ENCODE measurements around the gene VCAN. TPM values are rescaled to one million over a fixed set of nuclear protein-coding genes. Genes with fewer than 3 reads are reported as not detected.

The VCAN gene
- total RNA-seq, 1 donor, result 543 TPM

DNA sequence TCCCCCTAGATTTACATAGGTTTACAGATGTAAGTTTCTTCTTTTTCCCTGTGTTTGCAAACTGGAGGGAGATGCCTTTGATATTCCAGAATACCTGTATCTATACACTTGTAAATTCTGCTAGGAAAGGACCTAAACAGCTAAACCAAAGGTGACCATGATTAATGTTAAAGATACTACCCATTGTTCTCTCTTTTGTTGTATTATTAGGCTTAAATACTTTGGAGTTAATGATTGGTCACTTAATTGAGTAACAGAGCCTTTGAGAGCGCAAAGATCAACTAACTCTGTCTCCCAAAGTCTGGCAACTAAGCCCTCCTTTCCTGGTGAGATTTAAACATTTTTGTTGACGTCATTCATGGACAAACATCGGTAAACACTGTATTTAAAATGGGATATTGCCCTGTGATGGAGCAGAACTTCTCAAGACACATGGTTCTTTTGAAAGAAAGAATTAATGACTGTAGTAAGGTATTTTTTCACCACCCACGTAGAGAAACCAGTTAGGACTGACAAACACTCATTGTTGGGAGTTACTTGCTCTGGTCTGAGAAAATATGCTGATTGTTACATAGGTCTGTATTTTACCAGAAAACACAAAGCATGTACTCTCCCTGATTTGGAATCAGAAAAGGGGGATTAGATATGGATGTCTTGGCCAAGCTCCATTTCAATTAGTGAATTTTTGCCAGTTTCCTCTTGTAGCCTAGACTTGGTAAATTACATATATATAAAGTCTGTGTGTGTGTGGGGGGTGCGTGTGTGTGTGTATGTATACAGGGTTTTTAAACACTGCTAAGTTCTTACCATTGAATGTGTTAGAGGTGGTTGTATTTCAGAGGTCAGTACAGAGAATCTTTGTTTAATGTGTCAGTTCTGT is 4.6 kb downstream of the VCAN start:
- Histone ChIP-seq H3K9me3 (ENCODE audit: low read depth, low read length) (no peaks in the 10 kb centered on the region), H3K4me1 (ENCODE audit: insufficient read depth, low read length) (peaks cover 26% of the 10 kb centered on the region), H3K27ac (ENCODE audit: low read depth, low read length) (peak overlapping the region; percentile 98), H3K27me3 (ENCODE audit: insufficient read depth, low read length) (no peaks in the 10 kb centered on the region), H3K4me3 (ENCODE audit: insufficient read depth, low read length) (peak overlapping the region; percentile 16), H3K4me2 (ENCODE audit: insufficient read depth, low read length) (peak overlapping the region; percentile 92), H2AFZ (ENCODE audit: low read length) (no peak overlapping the region), H4K20me1 (ENCODE audit: insufficient read depth, low read length) (peaks cover 3% of the 10 kb centered on the region), H3K79me2 (ENCODE audit: insufficient read depth, low read length) (peaks cover 57% of the 10 kb centered on the region), H3K36me3 (ENCODE audit: insufficient read depth, low read length) (peaks cover 26% of the 10 kb centered on the region)
- TF ChIP-seq, protein P1, sequence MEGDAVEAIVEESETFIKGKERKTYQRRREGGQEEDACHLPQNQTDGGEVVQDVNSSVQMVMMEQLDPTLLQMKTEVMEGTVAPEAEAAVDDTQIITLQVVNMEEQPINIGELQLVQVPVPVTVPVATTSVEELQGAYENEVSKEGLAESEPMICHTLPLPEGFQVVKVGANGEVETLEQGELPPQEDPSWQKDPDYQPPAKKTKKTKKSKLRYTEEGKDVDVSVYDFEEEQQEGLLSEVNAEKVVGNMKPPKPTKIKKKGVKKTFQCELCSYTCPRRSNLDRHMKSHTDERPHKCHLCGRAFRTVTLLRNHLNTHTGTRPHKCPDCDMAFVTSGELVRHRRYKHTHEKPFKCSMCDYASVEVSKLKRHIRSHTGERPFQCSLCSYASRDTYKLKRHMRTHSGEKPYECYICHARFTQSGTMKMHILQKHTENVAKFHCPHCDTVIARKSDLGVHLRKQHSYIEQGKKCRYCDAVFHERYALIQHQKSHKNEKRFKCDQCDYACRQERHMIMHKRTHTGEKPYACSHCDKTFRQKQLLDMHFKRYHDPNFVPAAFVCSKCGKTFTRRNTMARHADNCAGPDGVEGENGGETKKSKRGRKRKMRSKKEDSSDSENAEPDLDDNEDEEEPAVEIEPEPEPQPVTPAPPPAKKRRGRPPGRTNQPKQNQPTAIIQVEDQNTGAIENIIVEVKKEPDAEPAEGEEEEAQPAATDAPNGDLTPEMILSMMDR (IDR thresholded peaks at IDR 0.05; ENCODE audit: extremely low read depth, low read depth, low read length), result no peak
- DNase-seq (ENCODE audit: insufficient read length, low spot score, missing footprints), result no peak

DNA sequence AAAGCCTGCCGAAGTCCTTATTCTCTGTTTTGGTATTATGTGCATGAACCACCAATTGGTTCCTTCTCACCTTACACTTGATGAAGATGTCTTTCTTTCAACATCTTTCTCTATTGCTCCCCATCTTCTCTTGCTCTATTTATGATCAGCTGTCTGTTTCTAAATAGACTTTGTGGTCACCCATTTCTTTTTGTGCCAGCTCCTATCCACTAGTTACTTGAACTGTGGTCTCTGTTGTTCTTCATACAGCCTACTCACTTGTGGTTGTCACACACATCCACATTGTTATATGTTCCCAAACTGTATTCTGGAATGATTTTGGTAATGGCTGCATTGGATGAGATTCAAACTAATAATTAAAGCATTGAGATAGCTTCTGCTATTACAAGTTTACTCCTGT is 11.4 kb downstream of the VCAN start:
- no peak overlapping the region for H3K27ac ChIP-seq (ENCODE audit: low read depth, low read length)
- H3K9me3 ChIP-seq (ENCODE audit: low read depth, low read length), result no peaks in the 10 kb centered on the region
- no peak for DNase-seq (ENCODE audit: insufficient read length, low spot score, missing footprints)
- peaks cover 3% of the 10 kb centered on the region for H4K20me1 ChIP-seq (ENCODE audit: insufficient read depth, low read length)
- no peak overlapping the region for H3K4me2 ChIP-seq (ENCODE audit: insufficient read depth, low read length)
- H3K27me3 ChIP-seq (ENCODE audit: insufficient read depth, low read length), result no peaks in the 10 kb centered on the region
- peaks cover 65% of the 10 kb centered on the region for H3K79me2 ChIP-seq (ENCODE audit: insufficient read depth, low read length)
- H3K4me1 ChIP-seq (ENCODE audit: insufficient read depth, low read length), result peaks cover 2% of the 10 kb centered on the region
- H2AFZ ChIP-seq (ENCODE audit: low read length), result no peak overlapping the region
- peaks cover 67% of the 10 kb centered on the region for H3K36me3 ChIP-seq (ENCODE audit: insufficient read depth, low read length)
- H3K4me3 ChIP-seq (ENCODE audit: insufficient read depth, low read length), result no peak overlapping the region
- TF ChIP-seq, protein P1 (IDR thresholded peaks at IDR 0.05; ENCODE audit: extremely low read depth, low read depth, low read length), result no peak

DNA sequence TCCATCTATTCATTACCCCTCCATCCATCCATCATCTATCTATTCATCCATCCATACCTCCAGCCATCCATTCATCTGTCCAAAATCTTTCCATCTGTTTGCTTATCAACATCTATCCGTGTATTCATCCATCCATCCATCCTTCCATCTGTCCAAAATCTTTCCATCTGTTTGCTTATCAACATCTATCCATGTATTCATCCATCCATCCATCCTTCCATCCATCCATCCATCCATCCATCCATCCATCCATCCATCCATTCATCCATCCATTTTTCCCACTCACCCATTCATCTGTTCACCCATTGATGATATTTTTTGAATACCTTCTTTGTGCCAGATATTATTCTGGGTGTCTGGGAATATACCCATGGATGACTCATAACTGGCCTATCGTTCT is 12.8 kb downstream of the VCAN start:
- Histone ChIP-seq H3K4me3 (ENCODE audit: insufficient read depth, low read length) (no peak overlapping the region), H3K27me3 (ENCODE audit: insufficient read depth, low read length) (no peaks in the 10 kb centered on the region), H3K27ac (ENCODE audit: low read depth, low read length) (no peak overlapping the region), H3K36me3 (ENCODE audit: insufficient read depth, low read length) (peaks cover 63% of the 10 kb centered on the region), H3K9me3 (ENCODE audit: low read depth, low read length) (no peaks in the 10 kb centered on the region), H3K79me2 (ENCODE audit: insufficient read depth, low read length) (peaks cover 54% of the 10 kb centered on the region), H3K4me1 (ENCODE audit: insufficient read depth, low read length) (peaks cover 3% of the 10 kb centered on the region), H2AFZ (ENCODE audit: low read length) (no peak overlapping the region), H3K4me2 (ENCODE audit: insufficient read depth, low read length) (no peak overlapping the region), H4K20me1 (ENCODE audit: insufficient read depth, low read length) (peaks cover under 1% of the 10 kb centered on the region)
- TF ChIP-seq, protein P1 (IDR thresholded peaks at IDR 0.05; ENCODE audit: extremely low read depth, low read depth, low read length), result no peak
- no peak for DNase-seq (ENCODE audit: insufficient read length, low spot score, missing footprints)

DNA sequence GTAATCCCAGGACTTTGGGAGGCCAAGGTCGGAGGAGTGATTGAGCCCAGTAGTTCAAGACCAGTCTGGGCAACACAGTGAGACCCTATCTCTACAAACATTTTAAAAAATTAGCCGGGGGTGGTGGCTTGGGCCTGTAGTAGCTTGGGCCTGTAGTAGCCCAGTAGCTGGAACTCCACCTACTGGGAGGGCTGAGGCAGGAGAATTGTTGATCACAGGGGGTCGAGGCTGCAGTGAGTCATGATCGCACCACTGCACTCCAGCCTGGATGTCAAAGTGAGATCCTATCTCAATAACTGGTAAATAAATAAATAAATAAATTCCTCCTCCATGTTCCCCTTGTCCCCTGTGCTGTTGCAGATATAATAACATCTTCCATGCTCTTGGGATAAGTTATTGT is 14.3 kb downstream of the VCAN start:
- H3K27ac ChIP-seq (ENCODE audit: low read depth, low read length), result no peak overlapping the region
- H3K79me2 ChIP-seq (ENCODE audit: insufficient read depth, low read length), result peaks cover 41% of the 10 kb centered on the region
- peaks cover 65% of the 10 kb centered on the region for H3K36me3 ChIP-seq (ENCODE audit: insufficient read depth, low read length)
- H3K27me3 ChIP-seq (ENCODE audit: insufficient read depth, low read length), result no peaks in the 10 kb centered on the region
- no peak overlapping the region for H3K4me3 ChIP-seq (ENCODE audit: insufficient read depth, low read length)
- no peak overlapping the region for H2AFZ ChIP-seq (ENCODE audit: low read length)
- DNase-seq (ENCODE audit: insufficient read length, low spot score, missing footprints), result no peak
- TF ChIP-seq, protein P1 (IDR thresholded peaks at IDR 0.05; ENCODE audit: extremely low read depth, low read depth, low read length), result no peak
- no peaks in the 10 kb centered on the region for H3K9me3 ChIP-seq (ENCODE audit: low read depth, low read length)
- peaks cover 3% of the 10 kb centered on the region for H3K4me1 ChIP-seq (ENCODE audit: insufficient read depth, low read length)
- no peak overlapping the region for H3K4me2 ChIP-seq (ENCODE audit: insufficient read depth, low read length)
- H4K20me1 ChIP-seq (ENCODE audit: insufficient read depth, low read length), result no peaks in the 10 kb centered on the region

Measured in osteoblast (primary cell).